ENCODE results near the gene KCNA10. TPM values are rescaled to one million over a fixed set of nuclear protein-coding genes. Genes with fewer than 3 reads are reported as not detected.
"Not testable (repeated sequence)": the region's sequence is repeated elsewhere in the genome, so short reads cannot be mapped to it uniquely, and the experiment has no call there.

KCNA10 gene
- polyA plus RNA-seq, 1 donor (not counting 4 experiments of a cell fraction or from before 2014, with no cell fraction given) = not detected

GRCh38 chr1:110513511-110513910, 5.5 kb downstream of the KCNA10 start:
- DNase-seq (ENCODE audit: low read depth, low spot score) (no peak), FAIRE-seq (no peak)
- Histone ChIP-seq H3K9me3 (ENCODE audit: control insufficient read depth, low read depth, low read length) (no peaks in the 10 kb centered on the region), H3K9me1 (ENCODE audit: control insufficient read depth, extremely low read depth, insufficient read depth, low read length) (no peaks in the 10 kb centered on the region), H3K4me2 (ENCODE audit: control insufficient read depth, extremely low read depth, insufficient read depth, low read depth, low read length) (no peak overlapping the region), H3K79me2 (ENCODE audit: control insufficient read depth, insufficient read depth, low read length) (no peaks in the 10 kb centered on the region), H3K27ac (ENCODE audit: control insufficient read depth, insufficient read depth, low read length) (no peak overlapping the region), H3K27me3 (ENCODE audit: control insufficient read depth, extremely low read depth, insufficient read depth, low read length) (no peaks in the 10 kb centered on the region), H3K4me3 (ENCODE audit: control insufficient read depth in 2 of 3, extremely low read depth in 1 of 3, insufficient read depth in 2 of 3, low read depth in 1 of 3, low read length in 3 of 3) (no peak overlapping the region), H2AFZ (ENCODE audit: control insufficient read depth, low read length) (no peak overlapping the region), H4K20me1 (ENCODE audit: control insufficient read depth, extremely low read depth, insufficient read depth, low read length) (no peaks in the 10 kb centered on the region), H3K9ac (ENCODE audit: control insufficient read depth, extremely low read depth, insufficient read depth, low read length) (no peak overlapping the region), H3K36me3 (ENCODE audit: control insufficient read depth in 2 of 2, extremely low read depth in 1 of 2, insufficient read depth in 2 of 2, low read length in 2 of 2) (no peaks in the 10 kb centered on the region), H3K4me1 (ENCODE audit: control insufficient read depth, extremely low read depth, insufficient read depth, low read length) (no peaks in the 10 kb centered on the region)
- TF ChIP-seq CTCF (optimal IDR thresholded peaks at IDR 0.05 in 1 of 3, IDR thresholded peaks at IDR 0.05 in 1 of 3, conservative IDR thresholded peaks at IDR 0.05 in 1 of 3; ENCODE audit: extremely low read depth in 1 of 3, insufficient read depth in 2 of 3, low read length in 3 of 3) = no peak
- dilution Hi-C loops (cut with MboI; ENCODE audit: extremely low pct_ligation_motif_present, low sequenced_read_pairs) = no loop called here

DNA sequence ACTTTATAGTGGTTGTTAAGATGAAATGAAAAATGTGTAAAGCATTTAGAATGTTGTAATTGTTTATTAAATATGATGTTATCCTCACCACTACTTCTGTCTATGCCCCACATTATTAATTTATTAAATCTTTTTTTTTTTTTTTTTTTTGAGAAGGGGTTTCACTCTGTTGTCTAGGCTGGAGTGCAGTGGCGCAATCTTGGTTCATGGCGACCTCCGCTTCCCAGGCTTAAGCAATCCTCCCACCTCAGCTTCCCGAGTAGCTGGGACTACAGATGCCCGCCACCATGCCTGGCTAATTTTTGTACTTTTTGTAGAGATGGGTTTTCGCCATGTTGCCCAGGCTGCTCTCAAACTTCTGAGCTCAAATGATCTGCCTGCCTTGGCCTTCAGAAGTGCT, 7.5 kb downstream of the KCNA10 start:
- Histone ChIP-seq H3K27ac (ENCODE audit: control insufficient read depth, insufficient read depth, low read length) (no peak overlapping the region), H3K79me2 (ENCODE audit: control insufficient read depth, insufficient read depth, low read length) (no peaks in the 10 kb centered on the region), H2AFZ (ENCODE audit: control insufficient read depth, low read length) (no peak overlapping the region), H3K27me3 (ENCODE audit: control insufficient read depth, extremely low read depth, insufficient read depth, low read length) (peaks cover 8% of the 10 kb centered on the region), H3K4me3 (ENCODE audit: control insufficient read depth in 2 of 3, extremely low read depth in 1 of 3, insufficient read depth in 2 of 3, low read depth in 1 of 3, low read length in 3 of 3) (no peak overlapping the region), H3K9me1 (ENCODE audit: control insufficient read depth, extremely low read depth, insufficient read depth, low read length) (no peaks in the 10 kb centered on the region), H3K9ac (ENCODE audit: control insufficient read depth, extremely low read depth, insufficient read depth, low read length) (no peak overlapping the region), H4K20me1 (ENCODE audit: control insufficient read depth, extremely low read depth, insufficient read depth, low read length) (no peaks in the 10 kb centered on the region), H3K36me3 (ENCODE audit: control insufficient read depth in 2 of 2, extremely low read depth in 1 of 2, insufficient read depth in 2 of 2, low read length in 2 of 2) (no peaks in the 10 kb centered on the region), H3K4me1 (ENCODE audit: control insufficient read depth, extremely low read depth, insufficient read depth, low read length) (no peaks in the 10 kb centered on the region), H3K4me2 (ENCODE audit: control insufficient read depth, extremely low read depth, insufficient read depth, low read depth, low read length) (no peak overlapping the region), H3K9me3 (ENCODE audit: control insufficient read depth, low read depth, low read length) (no peaks in the 10 kb centered on the region)
- FAIRE-seq (no peak), DNase-seq (ENCODE audit: low read depth, low spot score) (no peak)
- dilution Hi-C loops (cut with MboI; ENCODE audit: extremely low pct_ligation_motif_present, low sequenced_read_pairs) = no loop called here
- TF ChIP-seq CTCF (optimal IDR thresholded peaks at IDR 0.05 in 1 of 3, IDR thresholded peaks at IDR 0.05 in 1 of 3, conservative IDR thresholded peaks at IDR 0.05 in 1 of 3; ENCODE audit: extremely low read depth in 1 of 3, insufficient read depth in 2 of 3, low read length in 3 of 3) = no peak
- TF ChIP-seq EZH2 (IDR thresholded peaks at IDR 0.05; ENCODE audit: low read length) = no peak

DNA sequence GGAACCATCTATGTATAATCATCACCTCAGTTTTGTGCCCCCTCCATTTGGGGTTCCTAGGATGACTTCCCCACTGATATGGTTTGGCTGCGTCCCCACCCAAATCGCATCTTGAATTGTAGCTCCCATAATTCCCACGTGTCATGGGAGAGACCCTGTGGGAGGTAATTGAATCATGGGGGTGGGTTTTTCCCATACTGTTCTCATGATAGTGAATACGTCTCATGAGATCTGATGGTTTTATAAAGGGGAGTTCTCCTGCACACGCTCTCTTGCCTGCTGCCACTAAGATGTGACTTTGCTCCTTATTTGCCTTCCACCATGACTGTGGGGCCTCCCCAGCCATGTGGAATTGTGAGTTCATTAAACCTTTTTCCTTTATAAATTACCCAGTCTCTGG, 8.1 kb downstream of the KCNA10 start:
- H4K20me1 ChIP-seq (ENCODE audit: control insufficient read depth, extremely low read depth, insufficient read depth, low read length); H3K4me3 ChIP-seq (ENCODE audit: control insufficient read depth in 2 of 3, extremely low read depth in 1 of 3, insufficient read depth in 2 of 3, low read depth in 1 of 3, low read length in 3 of 3); H3K36me3 ChIP-seq (ENCODE audit: control insufficient read depth in 2 of 2, extremely low read depth in 1 of 2, insufficient read depth in 2 of 2, low read length in 2 of 2); H3K9me3 ChIP-seq (ENCODE audit: control insufficient read depth, low read depth, low read length); H3K27me3 ChIP-seq (ENCODE audit: control insufficient read depth, extremely low read depth, insufficient read depth, low read length); H3K79me2 ChIP-seq (ENCODE audit: control insufficient read depth, insufficient read depth, low read length); H3K9ac ChIP-seq (ENCODE audit: control insufficient read depth, extremely low read depth, insufficient read depth, low read length); H3K9me1 ChIP-seq (ENCODE audit: control insufficient read depth, extremely low read depth, insufficient read depth, low read length); FAIRE-seq; H2AFZ ChIP-seq (ENCODE audit: control insufficient read depth, low read length); H3K4me2 ChIP-seq (ENCODE audit: control insufficient read depth, extremely low read depth, insufficient read depth, low read depth, low read length); dilution Hi-C loops (cut with MboI; ENCODE audit: extremely low pct_ligation_motif_present, low sequenced_read_pairs); DNase-seq (ENCODE audit: low read depth, low spot score); H3K27ac ChIP-seq (ENCODE audit: control insufficient read depth, insufficient read depth, low read length); H3K4me1 ChIP-seq (ENCODE audit: control insufficient read depth, extremely low read depth, insufficient read depth, low read length): not testable (repeated sequence)

Data from keratinocyte (primary cell).